ENCODE results near the gene CPT1C. TPM values are rescaled to one million over a fixed set of nuclear protein-coding genes. Genes with fewer than 3 reads are reported as not detected.

CPT1C gene
- total and polyA plus RNA-seq, 2 donors (not counting 1 experiment from before 2014, with no cell fraction given), result 0.30 to 1.7 TPM

DNA sequence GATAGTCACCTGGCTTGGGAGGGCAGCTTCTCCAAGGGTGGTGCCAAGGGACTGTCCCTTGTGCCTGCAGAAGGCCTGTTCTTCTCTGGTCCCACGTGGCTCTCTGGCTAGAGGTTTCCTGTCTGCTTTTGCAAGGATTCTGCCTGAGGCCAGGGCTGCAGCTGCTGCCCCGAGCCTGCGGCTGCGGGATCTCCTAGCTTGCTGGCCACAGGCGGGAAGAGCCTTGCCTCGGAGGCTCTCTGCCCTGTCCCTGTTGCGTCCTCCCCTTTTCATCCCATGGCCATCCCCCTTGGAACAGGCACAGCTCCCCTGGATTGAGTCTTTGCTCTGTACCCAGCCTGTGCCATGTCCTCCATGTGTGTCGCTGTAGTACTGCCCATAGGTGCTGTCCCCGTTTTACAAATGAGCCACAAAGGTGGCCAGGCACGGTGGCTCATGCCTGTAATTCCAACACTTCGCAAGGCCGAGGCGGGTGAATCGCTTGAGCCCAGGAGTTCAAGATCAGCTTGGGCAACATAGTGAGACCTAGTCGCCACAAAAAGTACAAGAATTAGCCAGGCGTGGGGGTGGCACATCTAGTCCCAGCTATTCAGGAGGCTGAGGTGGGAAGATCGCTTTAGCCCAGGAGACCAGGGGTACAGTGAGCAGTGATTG, 34.3 kb upstream of the CPT1C start:
- Mint-ChIP-seq H3K9me3 (ENCODE audit: insufficient read depth) (no peaks in the 10 kb centered on the region), H3K4me1 (no peaks in the 10 kb centered on the region), H3K27ac (no peak overlapping the region), H3K4me3 (no peak overlapping the region), H3K27me3 (no peaks in the 10 kb centered on the region)
- Histone ChIP-seq H4K20me1 (ENCODE audit: control insufficient read depth, insufficient read depth, low read length, poor library complexity, severe bottlenecking) (peaks cover 74% of the 10 kb centered on the region), H3K27me3 (replicated peaks in 1 of 4; ENCODE audit: control extremely low read depth in 1 of 4, control insufficient read depth in 3 of 4, insufficient read depth in 4 of 4, low read length in 3 of 4) (no peaks in the 10 kb centered on the region), H3K4me3 (ENCODE audit: control extremely low read depth in 1 of 5, extremely low read depth in 1 of 5, insufficient read depth in 1 of 5, low read depth in 2 of 5, low read length in 4 of 5) (no peak overlapping the region), H2AFZ (ENCODE audit: insufficient read depth, low read depth, low read length, poor library complexity, severe bottlenecking) (no peak overlapping the region), H3K4me1 (ENCODE audit: control insufficient read depth in 2 of 2, insufficient read depth in 2 of 2, low read length in 2 of 2) (no peaks in the 10 kb centered on the region), H3K4me2 (replicated peaks; ENCODE audit: low read depth, low read length, poor library complexity, severe bottlenecking) (no peak overlapping the region), H3K79me2 (ENCODE audit: control insufficient read depth, insufficient read depth, low read length) (peaks cover 31% of the 10 kb centered on the region), H3K36me3 (replicated peaks in 1 of 2; ENCODE audit: control extremely low read depth in 1 of 2, control insufficient read depth in 1 of 2, extremely low read depth in 1 of 2, insufficient read depth in 2 of 2, low read length in 1 of 2) (peaks cover 0 to 81% of the 10 kb centered on the region in 2 experiments), H3K9me3 (ENCODE audit: control extremely low read depth in 1 of 3, control insufficient read depth in 2 of 3, insufficient read depth in 1 of 3, low read length in 2 of 3) (peaks cover 0 to 4% (median 0%) of the 10 kb centered on the region in 3 donors), H3K9ac (ENCODE audit: low read length) (no peak overlapping the region), H3K27ac (ENCODE audit: low read length in 2 of 2) (no peak overlapping the region)
- intact Hi-C loops (cut with micrococcal nuclease), result no loop called here
- WGBS (ENCODE audit: insufficient coverage), result 94% methylated on average over 17 of the region's 17 CpGs
- ChIA-PET POLR2A (no interaction called here), CTCF (interaction anchor here (1.6 kb wide), 1 partner anchor 88 kb away, joined by 4 read pairs; no protein-coding TSS in a partner anchor)
- DNase-seq (no peak), ATAC-seq (ENCODE audit: low read depth) (no peak)
- TF ChIP-seq, protein P1, sequence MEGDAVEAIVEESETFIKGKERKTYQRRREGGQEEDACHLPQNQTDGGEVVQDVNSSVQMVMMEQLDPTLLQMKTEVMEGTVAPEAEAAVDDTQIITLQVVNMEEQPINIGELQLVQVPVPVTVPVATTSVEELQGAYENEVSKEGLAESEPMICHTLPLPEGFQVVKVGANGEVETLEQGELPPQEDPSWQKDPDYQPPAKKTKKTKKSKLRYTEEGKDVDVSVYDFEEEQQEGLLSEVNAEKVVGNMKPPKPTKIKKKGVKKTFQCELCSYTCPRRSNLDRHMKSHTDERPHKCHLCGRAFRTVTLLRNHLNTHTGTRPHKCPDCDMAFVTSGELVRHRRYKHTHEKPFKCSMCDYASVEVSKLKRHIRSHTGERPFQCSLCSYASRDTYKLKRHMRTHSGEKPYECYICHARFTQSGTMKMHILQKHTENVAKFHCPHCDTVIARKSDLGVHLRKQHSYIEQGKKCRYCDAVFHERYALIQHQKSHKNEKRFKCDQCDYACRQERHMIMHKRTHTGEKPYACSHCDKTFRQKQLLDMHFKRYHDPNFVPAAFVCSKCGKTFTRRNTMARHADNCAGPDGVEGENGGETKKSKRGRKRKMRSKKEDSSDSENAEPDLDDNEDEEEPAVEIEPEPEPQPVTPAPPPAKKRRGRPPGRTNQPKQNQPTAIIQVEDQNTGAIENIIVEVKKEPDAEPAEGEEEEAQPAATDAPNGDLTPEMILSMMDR (IDR thresholded peaks at IDR 0.05), result no peak
- TF ChIP-seq EZH2 (IDR thresholded peaks at IDR 0.05; ENCODE audit: borderline replicate concordance, insufficient read depth, low read depth, low read length, poor library complexity, severe bottlenecking), result no peak

DNA sequence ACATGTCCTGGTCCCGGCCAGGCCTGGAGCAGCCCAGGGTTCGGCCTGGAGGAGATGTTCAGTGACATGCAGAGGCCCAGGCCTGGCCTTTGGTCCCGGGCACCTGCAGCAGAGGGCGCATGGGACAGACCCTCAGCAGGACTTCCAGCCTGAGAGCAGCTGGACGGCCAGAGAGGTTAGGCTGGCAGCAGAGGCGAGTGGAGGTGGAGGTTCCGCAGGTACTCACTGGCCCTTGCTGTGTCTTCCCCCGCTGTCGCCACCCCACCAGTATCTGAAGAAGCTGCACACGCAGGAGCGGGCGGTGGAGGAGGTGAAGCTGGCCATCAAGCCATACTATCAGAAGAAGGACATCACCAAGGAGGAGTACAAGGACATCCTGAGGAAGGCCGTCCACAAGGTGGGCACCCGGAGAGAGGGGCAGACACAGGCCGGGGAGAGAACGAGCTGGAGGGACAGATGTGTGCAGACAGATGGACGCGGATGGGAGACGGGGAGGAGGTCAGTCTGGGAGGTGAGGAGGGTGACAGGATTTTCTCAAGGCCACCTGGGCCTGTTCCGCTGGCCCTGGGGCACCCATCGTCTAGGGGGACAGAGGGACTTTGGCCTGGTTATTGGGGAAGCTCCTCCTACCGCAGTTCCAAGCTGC, 33.3 kb upstream of the CPT1C start:
- ATAC-seq (ENCODE audit: low read depth), result no peak
- H3K4me3 Mint-ChIP-seq, result no peak overlapping the region
- Histone ChIP-seq H3K9me3 (ENCODE audit: control extremely low read depth in 1 of 3, control insufficient read depth in 2 of 3, insufficient read depth in 1 of 3, low read length in 2 of 3) (peaks cover 0 to 1% (median 0%) of the 10 kb centered on the region in 3 donors), H3K9ac (ENCODE audit: low read length) (no peak overlapping the region), H3K4me2 (replicated peaks; ENCODE audit: low read depth, low read length, poor library complexity, severe bottlenecking) (no peak overlapping the region), H3K36me3 (replicated peaks in 1 of 2; ENCODE audit: control extremely low read depth in 1 of 2, control insufficient read depth in 1 of 2, extremely low read depth in 1 of 2, insufficient read depth in 2 of 2, low read length in 1 of 2) (peaks cover 2 to 88% of the 10 kb centered on the region in 2 experiments), H3K4me1 (ENCODE audit: control insufficient read depth in 2 of 2, insufficient read depth in 2 of 2, low read length in 2 of 2) (no peaks in the 10 kb centered on the region), H3K27me3 (replicated peaks in 1 of 4; ENCODE audit: control extremely low read depth in 1 of 4, control insufficient read depth in 3 of 4, insufficient read depth in 4 of 4, low read length in 3 of 4) (no peaks in the 10 kb centered on the region), H2AFZ (ENCODE audit: insufficient read depth, low read depth, low read length, poor library complexity, severe bottlenecking) (no peak overlapping the region), H4K20me1 (ENCODE audit: control insufficient read depth, insufficient read depth, low read length, poor library complexity, severe bottlenecking) (peaks cover 82% of the 10 kb centered on the region), H3K27ac (ENCODE audit: low read length in 2 of 2) (no peak overlapping the region), H3K4me3 (ENCODE audit: control extremely low read depth in 1 of 5, extremely low read depth in 1 of 5, insufficient read depth in 1 of 5, low read depth in 2 of 5, low read length in 4 of 5) (no peak overlapping the region), H3K79me2 (ENCODE audit: control insufficient read depth, insufficient read depth, low read length) (peaks cover 39% of the 10 kb centered on the region)
- no peak overlapping the region for H3K27ac Mint-ChIP-seq
- POLR2A ChIA-PET, result no interaction called here
- H3K9me3 Mint-ChIP-seq (ENCODE audit: insufficient read depth), result no peaks in the 10 kb centered on the region
- 98% methylated on average over 22 of the region's 22 CpGs for WGBS (ENCODE audit: insufficient coverage)
- peaks cover 2% of the 10 kb centered on the region for H3K4me1 Mint-ChIP-seq
- CTCF ChIA-PET, result interaction anchor here (0.5 kb wide), 1 partner anchor 187 kb away, joined by 3 read pairs; no protein-coding TSS in a partner anchor
- TF ChIP-seq EZH2 (IDR thresholded peaks at IDR 0.05; ENCODE audit: borderline replicate concordance, insufficient read depth, low read depth, low read length, poor library complexity, severe bottlenecking), result no peak
- TF ChIP-seq, protein P1 (IDR thresholded peaks at IDR 0.05), result no peak
- intact Hi-C loops (cut with micrococcal nuclease), result no loop called here
- H3K27me3 Mint-ChIP-seq, result no peaks in the 10 kb centered on the region
- no peak for DNase-seq
